Cortex of kidney (tissue), 1 donor: ENCODE data around the gene LMNTD2.

Experiments used
- DNase-seq: peaks from one replicate; lab custom pipeline; 2025; lab: John Stamatoyannopoulos, UW

LMNTD2 gene

DNA sequence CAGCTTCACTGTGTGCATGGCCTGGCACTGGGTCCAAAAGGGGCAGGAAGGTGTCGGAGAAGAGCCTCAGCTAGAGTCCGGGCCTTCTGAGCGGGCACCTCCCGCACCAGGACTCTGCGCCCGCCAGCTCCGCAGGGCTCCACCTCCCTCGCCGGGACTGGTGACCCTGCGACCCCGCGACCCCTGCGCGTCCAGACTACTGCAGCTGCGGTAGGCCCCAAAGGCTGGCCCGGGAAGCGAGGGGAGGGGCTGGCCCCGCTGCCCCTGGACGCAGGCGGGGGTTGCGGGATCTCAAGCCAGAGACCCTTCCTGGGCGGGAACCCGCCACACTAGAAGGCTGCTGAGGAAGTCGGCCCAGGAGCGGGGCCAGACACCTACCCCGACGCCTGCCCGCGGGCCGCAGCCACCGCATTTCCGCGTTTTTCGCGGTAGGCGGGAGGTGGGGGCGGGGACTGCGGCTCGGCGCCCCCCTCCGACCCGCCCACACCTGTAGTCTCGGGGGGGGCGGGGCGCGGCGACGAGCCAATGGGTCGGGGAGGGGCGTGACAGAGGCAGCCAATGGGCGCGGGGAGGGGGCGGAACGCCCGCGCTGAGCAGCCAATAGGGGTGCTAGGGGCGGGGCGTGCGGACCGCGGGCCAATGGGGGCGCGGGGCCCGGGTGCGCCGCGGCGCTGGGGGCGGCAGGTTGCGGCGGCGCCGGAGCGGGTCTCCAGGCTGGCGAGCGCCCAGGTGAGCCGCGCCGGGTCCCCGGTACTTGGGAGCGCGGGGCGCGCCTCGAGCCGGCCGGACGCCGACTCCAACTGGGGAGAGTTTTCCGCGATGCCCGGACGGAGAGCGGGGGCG lies at the start of gene LMNTD2, which contains the start of gene RASSF7:
TSS of gene LMNTD2 (minus strand) at position 434 of the 843 bp plus-strand sequence. CDS start at position 412, 22 bp downstream.
TSS of gene RASSF7 (plus strand) at position 666 of the 843 bp plus-strand sequence. CDS start 799 bp downstream, outside the sequence.
- DNase-seq, result no peak

DNA sequence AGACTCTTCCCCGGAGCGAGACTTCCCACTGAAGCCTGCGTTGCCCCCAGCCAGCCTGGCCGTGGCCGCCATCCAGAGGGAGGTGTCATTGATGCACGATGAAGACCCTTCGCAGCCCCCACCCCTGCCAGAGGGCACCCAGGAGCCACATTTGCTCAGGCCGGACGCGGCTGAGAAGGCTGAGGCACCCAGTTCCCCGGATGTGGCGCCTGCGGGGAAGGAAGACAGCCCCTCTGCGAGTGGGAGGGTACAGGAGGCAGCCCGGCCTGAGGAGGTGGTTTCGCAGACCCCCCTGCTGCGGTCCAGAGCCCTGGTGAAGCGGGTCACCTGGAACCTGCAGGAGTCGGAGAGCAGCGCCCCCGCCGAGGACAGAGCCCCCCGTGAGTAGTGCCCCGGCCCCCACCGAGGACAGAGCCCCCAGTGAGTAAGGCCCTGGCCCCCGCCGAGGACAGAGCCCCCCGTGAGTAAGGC lies 48.8 kb upstream of the LMNTD2 start:
- no peak for DNase-seq

GRCh38 chr11:608791-609251 lies 48.3 kb upstream of the LMNTD2 start:
- no peak for DNase-seq

DNA sequence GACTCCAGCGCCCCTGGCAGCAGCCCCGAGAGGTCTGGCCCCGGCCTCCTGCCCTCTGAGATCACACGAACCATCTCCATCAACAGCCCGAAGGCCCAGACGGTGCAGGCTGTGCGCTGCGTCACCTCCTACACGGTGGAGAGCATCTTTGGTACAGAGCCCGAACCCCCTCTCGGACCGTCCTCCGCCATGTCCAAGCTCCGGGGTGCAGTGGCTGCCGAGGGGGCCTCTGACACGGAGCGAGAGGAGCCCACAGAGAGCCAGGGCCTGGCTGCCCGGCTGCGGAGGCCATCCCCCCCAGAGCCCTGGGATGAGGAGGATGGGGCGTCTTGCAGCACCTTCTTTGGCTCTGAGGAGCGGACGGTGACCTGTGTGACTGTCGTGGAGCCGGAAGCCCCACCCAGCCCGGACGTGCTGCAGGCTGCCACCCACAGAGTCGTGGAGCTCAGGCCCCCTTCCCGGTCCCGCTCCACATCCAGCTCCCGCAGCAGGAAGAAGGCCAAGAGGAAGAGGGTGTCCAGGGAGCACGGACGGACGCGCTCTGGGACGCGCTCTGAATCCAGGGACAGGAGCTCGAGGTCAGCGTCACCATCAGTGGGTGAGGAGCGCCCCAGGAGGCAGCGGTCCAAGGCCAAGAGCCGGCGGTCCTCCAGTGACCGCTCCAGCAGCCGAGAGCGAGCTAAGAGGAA lies 47.6 kb upstream of the LMNTD2 start:
- DNase-seq, result no peak

DNA sequence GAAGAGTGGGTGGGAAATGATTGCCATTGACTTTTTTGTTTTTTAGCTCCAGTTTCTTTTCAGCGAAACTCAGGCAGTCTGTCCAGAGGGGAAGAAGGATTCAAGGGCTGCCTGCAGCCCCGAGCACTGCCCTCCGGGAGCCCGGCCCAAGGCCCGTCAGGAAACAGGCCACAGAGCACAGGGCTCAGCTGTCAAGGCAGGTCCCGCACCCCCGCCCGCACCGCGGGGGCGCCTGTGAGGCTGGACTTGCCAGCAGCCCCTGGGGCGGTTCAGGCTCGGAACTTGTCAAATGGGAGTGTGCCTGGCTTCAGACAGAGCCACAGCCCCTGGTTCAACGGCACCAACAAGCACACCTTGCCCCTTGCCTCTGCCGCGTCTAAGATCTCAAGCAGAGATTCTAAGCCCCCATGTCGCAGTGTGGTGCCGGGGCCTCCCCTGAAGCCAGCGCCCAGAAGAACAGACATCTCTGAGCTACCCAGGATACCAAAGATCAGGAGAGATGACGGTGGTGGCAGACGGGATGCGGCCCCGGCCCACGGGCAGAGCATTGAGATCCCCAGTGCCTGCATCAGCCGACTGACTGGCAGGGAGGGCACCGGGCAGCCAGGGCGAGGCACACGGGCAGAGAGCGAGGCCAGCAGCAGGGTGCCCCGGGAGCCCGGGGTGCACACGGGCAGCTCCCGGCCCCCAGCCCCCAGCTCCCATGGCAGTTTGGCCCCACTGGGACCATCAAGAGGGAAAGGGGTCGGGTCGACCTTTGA lies 46.7 kb upstream of the LMNTD2 start:
- no peak for DNase-seq

DNA sequence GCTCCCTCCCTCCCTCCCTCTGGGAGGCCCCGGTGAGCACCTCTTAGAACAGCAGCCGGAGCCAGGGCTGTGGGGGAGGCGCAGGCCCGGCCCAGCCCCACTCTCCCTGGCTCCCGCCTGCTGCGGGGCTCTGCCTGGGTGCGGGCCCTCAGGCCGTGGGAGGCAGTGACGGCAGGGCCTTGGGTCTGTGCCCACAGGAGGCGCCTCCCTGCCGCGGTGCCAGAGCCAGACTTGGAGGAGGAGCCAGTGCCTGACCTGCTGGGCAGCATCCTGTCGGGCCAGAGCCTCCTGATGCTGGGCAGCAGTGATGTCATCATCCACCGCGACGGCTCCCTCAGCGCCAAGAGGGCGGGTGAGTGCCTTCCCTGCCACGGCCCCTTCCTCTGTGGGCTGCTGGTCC lies 45.7 kb upstream of the LMNTD2 start:
- DNase-seq, result no peak

DNA sequence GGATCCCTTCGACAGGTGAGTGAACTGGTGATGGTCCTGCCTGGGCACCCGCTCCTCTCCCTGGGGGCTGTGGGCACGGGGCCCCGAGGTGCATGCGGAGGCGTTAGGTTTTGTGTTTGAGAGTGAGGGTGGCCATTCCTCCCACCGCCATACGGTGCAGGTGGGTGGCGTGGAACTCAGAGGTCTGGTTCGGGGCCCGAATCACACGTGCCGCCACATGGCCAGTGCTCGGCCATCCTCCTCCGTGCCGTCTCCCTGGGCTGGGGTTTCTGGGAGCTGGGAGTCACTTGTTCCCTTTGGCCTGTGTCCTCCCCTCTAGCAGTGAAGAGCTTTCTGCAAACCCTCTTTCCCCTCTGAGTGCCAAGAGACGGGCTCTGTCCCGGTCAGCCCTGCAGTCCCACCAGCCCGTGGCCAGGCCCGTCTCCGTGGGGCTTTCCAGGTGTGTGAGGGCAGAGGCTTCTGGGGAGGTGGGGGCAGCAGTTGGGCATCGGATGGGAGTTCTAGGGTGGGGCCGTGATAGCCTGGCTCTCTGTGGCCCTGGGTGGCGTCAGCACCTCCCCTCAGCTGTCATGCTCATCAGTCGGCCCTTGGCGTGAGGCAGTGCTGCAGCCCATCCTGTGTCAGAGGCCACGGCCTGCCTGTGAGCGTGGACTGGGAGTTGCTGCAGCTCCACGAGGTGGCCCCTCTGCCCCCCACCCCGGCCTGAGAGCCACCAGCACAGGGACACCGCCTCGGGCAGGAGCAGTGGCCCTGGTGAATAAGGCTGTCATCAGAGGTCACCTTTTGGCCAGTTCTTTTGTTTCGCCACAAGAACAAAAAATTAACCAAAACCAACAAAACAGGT lies 45.0 kb upstream of the LMNTD2 start:
- DNase-seq, result no peak

DNA sequence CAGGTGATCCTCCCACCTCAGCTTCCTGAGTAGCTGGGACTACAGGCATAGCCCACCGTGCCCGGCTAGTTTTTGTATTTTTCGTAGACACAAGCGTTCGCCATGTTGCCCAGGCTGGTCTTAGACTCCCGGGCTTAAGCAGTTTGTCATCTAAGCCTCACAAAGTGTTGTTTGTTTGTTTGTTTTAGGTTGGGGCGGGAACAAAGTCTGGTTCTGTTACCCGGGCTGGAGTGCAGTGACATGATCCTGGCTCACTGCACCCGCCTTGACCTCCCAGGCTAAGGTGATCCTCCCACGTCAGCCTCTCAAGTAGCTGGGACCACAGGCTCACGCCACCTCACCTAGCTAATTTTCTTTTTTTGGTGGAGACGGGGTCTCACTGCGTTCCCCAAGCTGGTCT lies 42.6 kb upstream of the LMNTD2 start:
- no peak for DNase-seq

GRCh38 chr11:601573-602245 lies 41.2 kb upstream of the LMNTD2 start:
- DNase-seq, result no peak

DNA sequence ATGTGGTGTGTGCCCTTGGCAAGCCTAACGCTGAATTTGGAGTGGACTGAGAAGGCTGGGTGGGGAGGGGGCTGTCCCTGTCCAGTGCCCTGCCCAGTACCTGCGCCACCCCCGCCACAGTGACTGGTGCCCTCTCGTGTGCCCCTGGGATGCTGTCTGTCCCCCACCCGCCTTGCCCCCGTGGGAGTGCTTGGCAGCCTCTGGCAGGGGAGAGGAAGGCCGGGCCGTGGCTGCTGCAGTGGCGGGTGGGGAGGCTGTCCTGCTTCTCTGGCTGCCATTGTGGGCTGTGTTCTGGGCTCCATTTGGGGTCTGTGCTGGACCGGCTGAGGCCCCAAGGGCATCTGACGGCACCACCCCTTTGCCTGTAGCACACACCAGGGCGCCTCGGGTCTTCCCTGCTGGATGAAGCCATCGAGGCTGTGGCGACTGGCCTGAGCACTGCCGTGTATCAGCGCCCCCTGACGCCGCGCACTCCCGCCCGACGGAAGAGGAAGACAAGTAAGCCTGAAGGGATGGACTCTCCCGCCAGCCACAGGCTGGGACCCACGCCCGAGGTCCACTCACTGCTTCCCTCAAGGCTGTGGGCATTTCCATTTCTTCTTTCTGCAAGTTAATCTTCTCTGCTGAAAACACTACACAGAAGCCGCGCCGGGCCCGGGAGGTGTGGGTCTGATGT lies 37.6 kb upstream of the LMNTD2 start:
- DNase-seq, result no peak

DNA sequence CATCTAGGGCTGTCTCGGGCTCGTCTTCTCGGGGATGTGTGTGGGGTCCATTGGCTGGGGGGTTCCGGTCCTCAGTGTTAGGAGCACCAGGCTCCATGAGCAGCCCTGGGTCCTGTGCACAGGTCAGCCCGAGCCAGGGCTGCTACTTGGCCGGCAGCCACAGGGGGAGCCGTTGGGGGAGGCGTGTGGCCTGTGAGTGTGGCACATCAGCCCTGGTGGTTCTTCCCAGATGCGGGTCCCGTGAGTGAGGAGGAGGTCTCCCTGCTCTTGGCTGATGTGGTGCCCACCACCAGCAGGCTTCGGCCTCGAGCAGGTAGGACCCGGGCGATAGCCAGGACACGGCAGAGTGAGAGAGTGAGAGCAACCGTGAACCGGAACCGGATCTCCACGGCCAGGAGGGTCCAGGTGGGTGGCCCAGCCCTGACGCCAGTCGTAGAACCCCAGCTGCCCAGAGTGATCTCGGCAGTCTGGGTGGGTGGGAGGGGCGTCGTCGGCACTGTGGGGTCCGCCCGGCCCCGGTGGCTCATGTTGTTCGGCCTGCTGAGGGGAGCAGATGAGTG lies 36.7 kb upstream of the LMNTD2 start:
- no peak for DNase-seq

DNA sequence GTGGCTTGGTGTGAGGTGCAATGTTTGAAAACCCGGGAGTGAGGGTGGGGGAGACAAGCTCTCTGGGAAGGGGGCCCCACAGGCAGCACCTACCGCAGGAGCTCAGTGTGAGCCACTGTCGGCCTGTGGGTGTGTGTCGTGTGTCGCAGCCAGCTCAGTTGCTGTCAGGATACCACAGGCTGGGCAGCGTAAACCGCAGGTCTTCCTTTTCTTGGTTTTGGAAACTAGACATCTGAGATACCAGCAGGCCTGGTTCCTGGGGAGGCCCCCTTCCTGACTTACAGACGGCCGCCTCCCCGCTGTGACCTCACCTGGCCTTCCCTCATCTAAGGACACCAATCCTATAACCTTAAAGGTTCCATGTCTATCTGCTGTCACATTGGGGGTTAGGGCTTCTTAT lies 35.8 kb upstream of the LMNTD2 start:
- DNase-seq, result no peak

- DNase-seq, result no peak
Measured at GRCh38 chr11:595400-595799, 34.9 kb upstream of the LMNTD2 start.

- no peak for DNase-seq
Measured at GRCh38 chr11:593347-593746, 32.8 kb upstream of the LMNTD2 start.

GRCh38 chr11:592918-593317 lies 32.4 kb upstream of the LMNTD2 start:
- DNase-seq, result no peak

DNA sequence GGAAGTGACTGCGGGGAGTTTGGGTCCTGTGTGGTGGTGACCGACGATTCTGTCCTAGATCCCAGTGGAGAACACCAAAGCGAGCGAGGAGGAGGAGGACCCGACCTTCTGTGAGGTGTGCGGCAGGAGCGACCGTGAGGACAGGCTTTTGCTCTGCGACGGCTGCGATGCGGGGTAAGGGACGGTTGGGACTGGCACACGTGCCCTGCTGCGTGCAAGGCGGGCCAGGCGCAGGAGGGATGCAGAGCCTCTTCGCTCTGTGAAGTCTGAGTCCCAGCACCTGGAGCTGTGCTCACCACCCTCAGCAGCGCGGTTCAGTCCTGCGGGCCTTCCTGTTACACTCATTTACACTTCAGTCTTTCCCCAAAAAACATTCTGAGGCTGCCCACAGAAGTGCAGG lies 32.0 kb upstream of the LMNTD2 start:
- no peak for DNase-seq

GRCh38 chr11:590997-591396 lies 30.5 kb upstream of the LMNTD2 start:
- no peak for DNase-seq

DNA sequence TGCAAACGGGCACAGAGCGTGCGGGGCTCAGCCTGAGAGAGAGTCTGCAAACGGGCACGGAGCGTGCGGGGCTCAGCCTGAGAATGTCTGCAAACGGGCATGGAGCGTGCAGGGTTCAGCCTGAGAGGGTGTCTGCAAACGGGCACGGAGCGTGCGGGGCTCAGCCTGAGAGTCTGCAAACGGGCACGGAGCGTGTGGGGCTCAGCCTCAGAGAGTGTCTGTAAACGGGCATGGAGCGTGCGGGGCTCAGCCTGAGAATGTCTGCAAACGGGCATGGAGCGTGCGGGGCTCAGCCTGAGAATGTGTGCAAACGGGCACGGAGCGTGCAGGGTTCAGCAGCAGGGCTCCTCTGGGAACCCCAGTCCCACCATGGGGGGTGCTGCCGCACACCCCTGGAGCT lies 29.3 kb upstream of the LMNTD2 start:
- DNase-seq, result no peak

DNA sequence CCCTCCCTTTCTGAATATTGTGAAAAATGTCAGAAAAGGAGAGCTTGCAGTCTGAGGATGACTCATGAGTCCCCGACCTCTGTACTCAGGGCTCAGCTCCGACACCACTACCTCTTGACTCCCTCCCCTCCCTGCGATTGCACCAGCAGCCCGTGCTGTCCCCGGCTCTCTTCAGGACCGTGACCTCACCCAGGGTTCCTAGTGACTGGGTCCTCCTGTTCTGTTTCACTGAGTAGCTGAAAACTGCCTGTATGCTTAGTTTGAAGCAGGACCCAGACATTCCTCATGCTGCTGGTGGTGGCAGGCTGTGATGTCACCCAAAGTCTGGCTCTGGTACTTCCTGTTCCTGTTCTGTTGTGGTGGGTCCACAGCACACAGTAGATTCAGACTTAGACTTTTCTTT lies 27.4 kb upstream of the LMNTD2 start:
- DNase-seq, result no peak

- no peak for DNase-seq
Measured at GRCh38 chr11:587546-587945, 27.0 kb upstream of the LMNTD2 start.
